Tibial artery (tissue), 4 donors: ENCODE measurements around the gene ABCB6.

Source experiments
- DNase-seq, 2 donors: peaks; one replicate each; pipeline ENCODE4 v3.0.0-alpha.2; 2019
- H3K27ac ChIP-seq, 2 donors: fragments of 200-600 bp; sonication (generic) in 1 of 2; 1 replicate in 1 of 2; 2 replicates in 1 of 2; pipeline ENCODE4 v1.5.1; 2018 to 2019; ENCODE audit warnings: mild to moderate bottlenecking in 1 of 2
- H3K27me3 ChIP-seq, 2 donors: fragments of 200-600 bp; sonication (generic) in 1 of 2; one replicate each; pipeline versions ENCODE4 v1.5.1 to v1.6.0; 2016 to 2019
- H3K36me3 ChIP-seq, 3 donors: fragments of 200-600 bp; sonication (generic) in 2 of 3; one replicate each; pipeline ENCODE4 v1.5.1; 2016 to 2019; ENCODE audit warnings: mild to moderate bottlenecking in 2 of 3
- H3K4me1 ChIP-seq, 4 donors: fragments of 200-600 bp; sonication (generic) in 2 of 4; 1 replicate in 3 of 4; 2 replicates in 1 of 4; pipeline ENCODE4 v1.5.1; 2016 to 2019
- H3K4me3 ChIP-seq, 2 donors: fragments of 200-600 bp; sonication (generic) in 1 of 2; 1 replicate in 1 of 2; 2 replicates in 1 of 2; pipeline ENCODE4 v1.5.1; 2018 to 2019; ENCODE audit warnings: mild to moderate bottlenecking in 2 of 2
- H3K9me3 ChIP-seq, 3 donors: fragments of 200-600 bp; sonication (generic) in 1 of 3; one replicate each; pipeline ENCODE4 v1.5.1; 2016 to 2019
- CTCF ChIP-seq, 2 experiments: fragments of 200-600 bp in 1 of 2; fragments of 450-650 bp in 1 of 2; IDR thresholded peaks; one replicate each; pipeline ENCODE4 v1.5.1; 2017 to 2019; ENCODE audit warnings: antibody characterized with exemption in 2 of 2, mild to moderate bottlenecking in 1 of 2, moderate library complexity in 1 of 2
- intact Hi-C: fragments of 100-400 bp; cut with DNase I; formaldehyde crosslinking; loops from one replicate; pipeline ENCODE4 v1.15.0; 2023; ENCODE audit warnings: low total_unique reads

Gene ABCB6

GRCh38 chr2:219173176-219173575 lies 45.6 kb downstream of the ABCB6 start:
- intact Hi-C loops: loop anchor here (10.0 kb wide), 1 partner anchor 212 kb away; the partner anchor contains the start of gene DNPEP

GRCh38 chr2:219172231-219173154 lies 46.3 kb downstream of the ABCB6 start:
- peak overlapping the region; percentile 65 for H3K27ac ChIP-seq
- H3K9me3 ChIP-seq: no peaks in the 10 kb centered on the region
- H3K4me3 ChIP-seq: no peak overlapping the region
- no peaks in the 10 kb centered on the region for H3K27me3 ChIP-seq
- H3K4me1 ChIP-seq: peaks cover 0 to 31% (median 23%) of the 10 kb centered on the region in 4 donors
- intact Hi-C loops: loop anchor here (10.0 kb wide), 1 partner anchor 212 kb away; the partner anchor contains the start of gene DNPEP
- TF ChIP-seq CTCF (IDR thresholded peaks at IDR 0.05): no peak
- peaks cover 25 to 40% (median 37%) of the 10 kb centered on the region in 3 donors for H3K36me3 ChIP-seq
- DNase-seq: no peak

More at GRCh38 chr2:219173176-219173575, 45.6 kb downstream of the ABCB6 start:
- H3K27ac ChIP-seq: no peak overlapping the region
- TF ChIP-seq CTCF (IDR thresholded peaks at IDR 0.05): no peak
- H3K4me3 ChIP-seq: no peak overlapping the region
- H3K27me3 ChIP-seq: no peaks in the 10 kb centered on the region
- DNase-seq: no peak
- peaks cover 25 to 40% (median 37%) of the 10 kb centered on the region in 3 donors for H3K36me3 ChIP-seq
- peaks cover 0 to 31% (median 23%) of the 10 kb centered on the region in 4 donors for H3K4me1 ChIP-seq
- no peaks in the 10 kb centered on the region for H3K9me3 ChIP-seq

- Histone ChIP-seq H3K27me3 (no peaks in the 10 kb centered on the region), H3K9me3 (no peaks in the 10 kb centered on the region), H3K27ac (peak overlapping the region; percentile 65), H3K4me3 (no peak overlapping the region), H3K4me1 (peaks cover 0 to 31% (median 23%) of the 10 kb centered on the region in 4 donors), H3K36me3 (peaks cover 25 to 40% (median 37%) of the 10 kb centered on the region in 3 donors)
- DNase-seq: peak; percentile 89 to 90
- peak; percentile 70 to 74 for TF ChIP-seq CTCF (IDR thresholded peaks at IDR 0.05)
- intact Hi-C loops: loop anchor here (10.0 kb wide), 1 partner anchor 214 kb away; the partner anchor contains the start of gene DNPEP
These were observed 47.5 kb downstream of the ABCB6 start for GRCh38 chr2:219171231-219171651.

- Histone ChIP-seq H3K36me3 (peaks cover 24 to 36% (median 34%) of the 10 kb centered on the region in 3 donors), H3K4me1 (peaks cover 0 to 22% (median 15%) of the 10 kb centered on the region in 4 donors), H3K9me3 (no peaks in the 10 kb centered on the region), H3K27ac (peak within 1 kb of the TSS; percentile 65), H3K4me3 (no peak within 1 kb of the TSS), H3K27me3 (no peaks in the 10 kb centered on the region)
- intact Hi-C loops: loop anchor here (10.0 kb wide), 1 partner anchor 215 kb away; the partner anchor contains the start of gene DNPEP
- DNase-seq: no peak
- no peak for TF ChIP-seq CTCF (IDR thresholded peaks at IDR 0.05)
These were observed 48.7 kb downstream of the ABCB6 start, which contains the start of gene SLC23A3 for GRCh38 chr2:219169930-219170654. Gene SLC23A3, minus strand, starts transcription at chr2:219170029. Its CDS starts 45 bp downstream, at chr2:219169984.

GRCh38 chr2:219168932-219169331 lies 49.8 kb downstream of the ABCB6 start:
- TF ChIP-seq CTCF (IDR thresholded peaks at IDR 0.05): no peak

More at GRCh38 chr2:219168932-219169331, 49.8 kb downstream of the ABCB6 start:
- no peaks in the 10 kb centered on the region for H3K27me3 ChIP-seq
- no peak overlapping the region for H3K27ac ChIP-seq
- peaks cover 13 to 24% (median 22%) of the 10 kb centered on the region in 3 donors for H3K36me3 ChIP-seq
- DNase-seq: no peak
- no peaks in the 10 kb centered on the region for H3K9me3 ChIP-seq
- intact Hi-C loops: no loop called here
- H3K4me1 ChIP-seq: peaks cover 0 to 11% (median 10%) of the 10 kb centered on the region in 4 donors
- H3K4me3 ChIP-seq: no peak overlapping the region
